HG02642 (cell line): ENCODE measurements around the gene MPP1.

Source experiments
- ATAC-seq: cut with Tn5 transposase; IDR thresholded peaks from one replicate; pipeline ENCODE4 v1.9.1; 2021; ENCODE audit warnings: mild to moderate bottlenecking; ENCODE audit not compliant: unreplicated experiment, poor library complexity

MPP1 gene

GRCh38 chrX:154815274-154815818 is 10.1 kb upstream of the MPP1 start:
- ATAC-seq = no peak

GRCh38 chrX:154813801-154814200 is 8.5 kb upstream of the MPP1 start:
- ATAC-seq = no peak

DNA sequence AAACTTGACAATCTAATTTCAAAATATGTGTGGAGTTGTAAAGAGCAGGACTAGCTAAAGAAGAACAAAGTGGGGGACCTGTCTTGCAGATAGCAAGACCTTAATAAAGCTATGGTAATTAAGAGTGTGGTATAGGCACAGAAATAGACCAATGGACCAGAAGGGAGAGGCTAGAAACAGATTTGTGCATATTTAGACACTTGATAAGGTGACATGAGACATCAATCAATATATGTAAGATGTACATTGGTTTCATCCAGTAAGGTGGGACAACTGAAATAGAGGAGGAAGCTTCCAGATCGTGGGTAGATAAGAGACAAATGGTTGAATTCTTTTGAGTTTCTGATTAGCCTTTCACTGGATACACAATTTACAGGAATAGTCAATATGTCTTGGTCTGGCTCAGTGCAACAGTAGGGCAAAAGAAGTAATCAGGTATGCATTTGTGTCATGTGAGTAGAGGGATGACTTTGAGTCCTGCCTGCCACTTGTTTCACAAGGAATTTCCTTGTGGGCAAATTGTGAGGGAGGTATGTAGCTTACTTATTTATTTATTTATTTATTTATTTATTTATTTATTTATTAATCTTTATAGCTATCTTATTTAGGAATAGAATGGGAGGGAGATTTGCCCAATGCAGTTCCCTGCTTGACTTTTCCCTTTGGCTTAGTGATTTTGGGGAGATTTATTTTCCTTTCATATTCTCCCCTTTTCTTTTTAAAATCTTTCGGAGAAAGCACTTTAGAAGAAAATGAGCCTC is 7.2 kb upstream of the MPP1 start:
- no peak for ATAC-seq

GRCh38 chrX:154809939-154810665 is 4.8 kb upstream of the MPP1 start:
- ATAC-seq = no peak

GRCh38 chrX:154806837-154807501 is 1.7 kb upstream of the MPP1 start:
- ATAC-seq = no peak

DNA sequence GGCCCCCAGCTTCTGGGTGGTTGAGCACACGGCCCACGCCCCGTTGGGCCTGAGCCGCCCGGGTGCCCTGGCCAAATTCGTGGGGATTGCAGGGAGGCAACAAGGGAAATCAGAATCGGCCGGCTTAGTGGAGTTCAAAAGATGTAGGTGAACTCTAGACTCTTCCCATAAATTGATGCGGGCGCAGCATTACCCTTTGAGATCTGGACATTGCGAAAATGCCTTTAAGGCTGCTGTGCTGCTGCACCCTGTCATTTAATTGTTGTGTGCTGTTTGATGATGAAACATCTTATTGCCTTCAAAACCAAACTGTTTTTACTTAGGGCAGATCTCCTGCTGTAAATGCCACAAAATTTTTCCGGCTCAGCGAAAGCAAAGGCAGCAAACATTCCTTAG is 409 bp upstream of the MPP1 start:
- no peak for ATAC-seq

DNA sequence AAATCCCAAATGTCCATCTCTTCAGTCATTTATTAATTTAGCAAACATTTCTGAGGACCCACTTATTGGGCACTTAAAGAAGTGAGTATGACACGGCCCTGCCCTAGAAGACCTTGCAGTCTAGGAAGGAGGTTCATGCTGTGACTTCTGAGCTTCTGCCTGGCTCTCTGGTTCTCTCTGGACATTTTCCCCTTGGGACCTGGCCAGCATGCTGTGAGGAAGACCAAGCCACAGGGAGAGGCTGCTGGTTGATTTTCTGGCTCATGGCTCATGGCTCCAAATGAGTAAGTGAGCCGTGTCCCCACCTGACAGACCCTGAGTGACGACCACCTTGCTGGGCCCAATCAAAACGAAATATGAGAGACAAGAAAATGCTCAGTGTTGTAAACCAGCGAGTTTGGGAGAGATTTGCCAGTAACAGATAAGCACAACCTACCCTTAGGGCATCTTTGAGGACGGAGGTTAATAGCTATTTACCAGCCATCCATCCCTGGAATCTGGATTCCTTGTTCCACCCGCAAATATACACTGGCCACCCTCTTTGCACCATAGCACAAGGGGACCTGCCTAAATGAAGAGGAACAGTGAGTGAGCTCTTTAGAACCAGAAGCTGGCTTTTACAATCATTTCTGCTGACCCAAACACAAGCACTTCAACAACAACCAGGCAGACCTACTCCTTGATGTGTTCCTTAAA is 876 bp downstream of the MPP1 start:
- ATAC-seq = no peak

DNA sequence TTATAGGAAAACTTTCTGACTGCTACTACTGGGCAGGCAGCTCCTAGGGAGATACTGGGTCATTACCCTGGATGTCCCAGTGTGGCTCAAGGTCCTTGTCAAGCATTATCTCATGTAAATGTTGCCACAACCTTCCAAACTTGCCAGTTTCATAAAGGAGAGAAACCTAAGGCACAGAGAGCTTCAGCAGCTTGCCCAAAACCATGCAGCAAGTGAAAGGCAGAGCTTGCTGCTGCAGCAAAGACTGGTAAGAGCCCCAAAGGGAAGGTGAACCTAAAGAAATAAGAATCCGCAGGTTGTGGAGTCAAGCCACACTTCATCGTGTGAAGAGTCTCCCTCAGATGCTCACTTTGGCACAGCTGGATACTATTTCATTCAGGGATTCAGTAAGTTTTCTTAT is 2.3 kb downstream of the MPP1 start:
- ATAC-seq = no peak

- ATAC-seq = no peak
Measured at GRCh38 chrX:154800478-154801210, 4.6 kb downstream of the MPP1 start.

DNA sequence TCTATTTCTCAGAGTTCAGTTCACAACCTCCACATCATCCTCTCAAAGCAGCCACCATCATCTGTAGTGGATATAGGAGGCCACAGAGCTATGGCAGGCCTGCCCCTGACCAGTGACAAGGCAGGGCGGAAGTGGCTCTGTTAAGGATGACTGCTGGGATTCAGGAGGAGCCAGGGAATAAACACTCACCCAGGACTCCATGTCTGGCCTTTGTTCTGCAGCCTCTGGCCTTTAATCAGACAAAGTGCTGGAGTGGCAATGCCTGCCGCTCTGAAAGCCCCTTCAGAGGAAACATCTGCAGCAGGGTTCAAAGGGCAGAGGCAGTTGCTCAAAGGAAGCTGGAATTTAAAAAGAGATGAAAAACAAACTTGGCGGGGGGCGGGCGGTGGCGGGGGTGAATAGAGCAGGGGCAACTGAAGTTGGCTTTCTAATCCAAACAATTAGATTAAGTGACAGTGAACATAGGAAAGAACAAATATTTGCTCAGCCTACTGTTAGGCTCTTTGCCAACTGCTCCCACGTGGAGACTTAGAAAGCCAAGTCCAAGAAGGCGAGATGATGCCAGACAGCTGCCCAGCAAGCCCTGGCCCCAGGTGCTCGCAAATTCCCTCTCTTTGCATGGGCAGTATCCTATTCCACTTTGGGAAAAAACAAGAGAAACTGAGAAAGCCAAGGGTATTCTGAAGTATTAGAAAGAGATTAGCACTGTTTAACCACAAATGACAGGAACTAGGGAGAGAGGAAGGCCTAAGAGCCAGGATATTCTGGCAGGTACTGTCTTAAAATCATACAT is 5.5 kb downstream of the MPP1 start:
- no peak for ATAC-seq

DNA sequence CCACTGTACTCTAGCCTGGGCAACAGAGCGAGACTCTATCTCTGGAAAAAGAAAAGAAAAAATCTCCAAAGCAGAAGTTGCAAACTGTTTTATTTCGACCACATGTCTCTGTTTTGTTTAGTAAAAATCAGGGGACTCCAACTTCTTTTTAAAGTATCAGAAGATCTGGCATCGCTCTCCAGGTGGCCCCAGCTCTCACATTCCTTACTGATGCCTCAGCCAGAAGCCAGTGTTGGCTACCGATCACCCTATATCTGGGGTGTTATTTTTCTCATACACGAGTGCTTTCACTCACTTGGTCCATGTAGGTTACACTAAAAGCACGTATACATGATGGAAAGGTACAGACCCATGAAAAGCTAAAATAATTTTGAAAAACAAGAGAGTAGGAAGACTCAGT is 8.3 kb downstream of the MPP1 start:
- ATAC-seq = no peak

- ATAC-seq = no peak
Measured at GRCh38 chrX:154795016-154795415, 10.3 kb downstream of the MPP1 start.

- ATAC-seq = no peak
Measured at GRCh38 chrX:154793084-154793795, 12.0 kb downstream of the MPP1 start.

DNA sequence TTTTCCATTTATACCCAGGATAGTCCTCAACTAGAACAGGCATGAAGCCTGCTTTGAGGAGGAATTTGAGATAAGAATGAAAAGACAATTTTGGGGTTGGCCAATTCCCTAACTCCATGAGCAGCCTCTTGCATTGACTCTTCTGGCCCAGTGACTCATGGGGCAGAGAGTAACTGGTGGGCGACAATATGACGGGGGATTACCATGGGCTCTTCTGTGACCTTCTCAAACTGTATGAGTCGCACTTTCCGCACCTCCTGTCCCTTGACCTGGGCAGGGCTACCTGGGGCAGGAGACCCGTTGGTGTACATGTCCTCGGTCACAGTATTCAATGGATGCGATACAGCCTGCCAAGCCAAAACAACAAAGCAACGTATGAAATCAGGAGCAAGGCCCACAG is 13.3 kb downstream of the MPP1 start:
- no peak for ATAC-seq

DNA sequence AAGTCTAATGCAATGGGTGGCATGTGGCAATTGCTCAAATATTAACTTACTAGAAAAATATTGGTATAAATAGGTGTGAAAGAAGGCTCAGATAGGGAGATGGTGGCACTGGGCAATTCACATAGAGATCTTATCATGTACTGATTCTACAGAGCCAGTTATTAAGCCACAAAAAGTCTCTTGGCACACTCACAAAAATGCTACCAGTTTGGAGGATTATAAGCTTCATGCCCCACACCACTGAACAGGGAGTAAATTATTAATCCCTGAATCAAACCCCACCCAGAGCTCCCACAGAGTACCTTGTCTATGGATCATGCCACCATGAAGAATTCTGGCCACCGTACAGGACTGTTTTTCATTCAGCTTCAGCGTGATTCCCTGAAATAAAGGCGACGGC is 13.8 kb downstream of the MPP1 start:
- ATAC-seq = no peak

DNA sequence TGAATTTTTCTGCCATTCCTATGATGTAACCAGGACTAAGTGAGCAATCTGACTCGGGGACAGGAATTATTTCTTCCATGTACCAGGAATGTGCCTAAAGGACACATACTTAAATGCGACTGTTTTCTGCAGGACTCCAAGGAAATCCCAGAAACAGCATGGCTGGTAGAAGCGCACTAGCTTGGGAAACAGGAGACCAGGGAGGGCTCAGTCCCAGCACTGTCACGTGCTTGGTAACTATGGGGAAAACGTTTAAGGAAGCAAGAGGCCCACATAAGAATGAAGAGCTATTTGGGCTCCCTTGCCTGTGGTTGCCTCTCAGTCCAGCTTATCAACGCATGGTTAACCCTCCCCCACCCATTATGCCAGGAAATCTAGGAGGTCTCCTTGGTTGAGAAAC is 19.6 kb downstream of the MPP1 start:
- ATAC-seq = no peak

GRCh38 chrX:154784149-154784995 is 20.9 kb downstream of the MPP1 start:
- ATAC-seq = no peak

DNA sequence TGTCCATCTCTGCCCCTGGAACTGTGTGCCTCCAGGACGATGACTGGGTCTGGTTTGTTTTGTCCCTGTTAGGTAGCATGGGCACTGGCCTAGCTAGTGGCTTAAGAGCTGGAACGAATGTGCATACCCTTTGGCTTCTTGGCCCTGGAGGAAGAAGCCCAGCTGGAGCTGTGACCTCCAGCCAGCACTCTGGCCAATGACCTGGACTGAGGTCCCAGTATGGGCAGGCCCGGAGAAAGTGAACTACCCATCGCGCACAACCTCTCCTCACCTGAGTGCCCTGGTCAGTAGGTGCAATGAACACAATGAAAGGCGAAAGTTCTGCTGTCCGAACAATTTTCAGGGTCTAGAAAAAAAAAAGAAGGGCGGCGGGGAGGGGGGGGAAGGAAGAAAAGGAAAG is 24.3 kb downstream of the MPP1 start:
- ATAC-seq = no peak
